ENCODE measurements around the gene ARHGAP30.
A peak's percentile ranks its signal among the peaks of the same experiment; 100 is the strongest.
"Not testable (repeated sequence)": the region's sequence is repeated elsewhere in the genome, so short reads cannot be mapped to it uniquely, and the experiment has no call there.

The ARHGAP30 gene

DNA sequence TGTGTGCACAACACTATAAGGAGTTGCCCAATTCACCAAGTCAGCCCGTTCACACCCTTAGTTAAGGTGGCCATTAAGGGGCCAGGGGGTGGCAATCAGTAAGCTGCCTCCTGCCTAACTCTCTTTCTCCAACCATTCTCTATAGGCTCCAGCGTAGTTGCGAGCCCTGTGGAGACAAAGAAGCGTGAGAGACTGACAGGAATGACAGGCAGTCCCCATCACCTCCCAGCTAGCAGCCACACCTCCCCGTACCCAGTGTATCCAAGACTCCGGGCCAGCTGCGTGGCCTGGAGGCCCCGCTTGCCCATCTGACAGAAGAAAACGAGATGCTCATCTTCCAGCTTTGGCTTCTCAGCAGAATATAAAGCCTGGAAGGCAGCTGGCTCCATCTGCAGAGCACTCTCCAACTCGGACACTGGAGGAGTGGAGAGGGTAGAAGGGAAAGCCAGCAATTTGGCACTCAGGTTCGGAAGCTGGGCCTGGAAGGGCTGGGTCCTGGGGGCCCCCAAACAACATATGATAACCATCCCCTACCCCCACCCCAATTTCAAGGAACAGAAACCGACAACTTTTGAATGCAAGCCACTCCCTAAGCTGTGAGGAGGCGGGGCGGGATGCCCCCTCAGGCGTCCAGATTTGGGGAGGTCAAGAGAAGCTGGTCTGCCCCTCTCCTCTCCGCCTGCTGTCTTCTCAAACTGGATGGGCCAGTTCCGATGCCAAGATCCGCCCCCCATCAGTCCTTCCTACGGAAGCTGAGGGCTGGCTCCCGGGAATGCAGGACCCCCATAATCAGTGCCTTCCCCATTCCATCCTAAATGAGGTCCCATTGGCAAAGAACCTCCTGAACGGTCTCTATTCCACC lies 31.8 kb downstream of the ARHGAP30 start:
- DNase-seq: no peak

DNA sequence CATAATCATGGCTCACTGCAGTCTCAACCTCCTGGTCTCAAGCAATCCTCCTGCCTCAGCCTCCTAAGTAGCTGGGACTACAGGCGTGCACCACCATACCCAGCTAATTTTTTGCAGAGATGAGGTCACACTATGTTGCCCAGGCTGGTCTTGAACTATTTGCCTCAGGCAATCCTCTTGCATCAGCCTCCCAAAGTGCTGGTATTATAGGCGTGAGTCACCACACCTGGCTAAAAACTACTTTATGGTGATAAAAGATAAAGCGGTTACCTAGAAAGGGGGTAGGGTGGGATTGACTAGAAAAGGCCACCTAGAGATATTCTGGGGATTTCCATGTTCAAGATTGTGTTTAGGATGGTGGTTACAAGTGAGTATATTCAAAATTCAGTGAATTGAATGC lies 35.9 kb downstream of the ARHGAP30 start:
- DNase-seq: no peak

DNA sequence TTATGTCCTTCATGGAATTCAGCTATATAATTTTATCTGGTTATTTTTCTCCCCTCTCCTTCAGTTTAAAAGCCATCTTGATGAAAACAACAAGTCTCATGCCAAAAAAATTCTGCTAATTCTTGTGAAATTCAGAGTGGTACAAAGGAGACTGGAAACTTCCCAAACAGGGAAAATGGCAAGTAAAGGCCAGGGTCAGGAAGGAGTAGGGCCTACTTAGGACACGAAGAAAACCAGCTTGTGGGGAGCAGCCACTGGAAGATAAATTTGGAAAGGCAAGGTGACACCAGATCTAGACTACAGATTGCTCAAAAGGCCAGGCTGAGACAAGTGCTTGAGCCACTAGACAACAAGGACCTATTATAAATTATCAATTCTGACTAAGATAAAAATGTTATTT lies 37.3 kb downstream of the ARHGAP30 start:
- no peak for DNase-seq

DNA sequence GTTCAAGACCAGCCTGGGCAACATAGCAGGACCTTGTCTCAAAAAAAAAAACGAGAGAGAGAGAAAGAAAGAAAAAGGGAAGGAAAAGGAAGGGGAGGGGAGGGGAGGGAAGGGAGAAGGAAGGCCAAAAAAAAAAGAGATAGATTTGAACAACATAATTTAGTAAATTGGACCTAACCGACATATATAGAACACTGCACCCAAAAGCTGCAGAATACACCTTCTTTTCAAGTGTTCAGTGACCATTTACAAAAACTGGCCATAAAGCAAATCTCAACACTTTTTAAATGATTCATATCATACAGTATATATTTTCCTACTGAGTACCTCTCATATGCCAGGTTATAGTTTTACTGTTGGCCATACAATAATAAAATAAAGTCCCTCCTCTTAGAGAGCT lies 37.8 kb downstream of the ARHGAP30 start:
- no peak for DNase-seq

DNA sequence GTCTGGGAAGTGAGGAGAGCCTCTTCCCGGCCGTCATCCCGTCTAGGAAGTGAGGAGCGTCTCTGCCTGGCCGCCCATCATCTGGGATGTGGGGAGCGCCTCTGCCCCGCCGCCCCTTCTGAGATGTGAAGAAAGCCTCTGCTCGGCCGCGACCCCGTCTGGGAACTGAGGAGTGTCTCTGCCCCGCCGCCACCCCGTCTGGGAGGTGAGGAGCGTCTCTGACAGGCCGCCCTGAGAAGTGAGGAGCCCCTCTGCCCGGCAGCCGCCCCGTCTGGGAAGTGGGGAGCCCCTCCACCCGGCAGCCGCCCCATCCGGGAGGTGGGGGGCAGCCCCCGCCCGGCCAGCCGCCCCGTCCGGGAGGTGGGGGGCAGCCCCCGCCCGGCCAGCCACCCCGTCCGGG lies 40.2 kb downstream of the ARHGAP30 start:
- DNase-seq: not testable (repeated sequence)

DNA sequence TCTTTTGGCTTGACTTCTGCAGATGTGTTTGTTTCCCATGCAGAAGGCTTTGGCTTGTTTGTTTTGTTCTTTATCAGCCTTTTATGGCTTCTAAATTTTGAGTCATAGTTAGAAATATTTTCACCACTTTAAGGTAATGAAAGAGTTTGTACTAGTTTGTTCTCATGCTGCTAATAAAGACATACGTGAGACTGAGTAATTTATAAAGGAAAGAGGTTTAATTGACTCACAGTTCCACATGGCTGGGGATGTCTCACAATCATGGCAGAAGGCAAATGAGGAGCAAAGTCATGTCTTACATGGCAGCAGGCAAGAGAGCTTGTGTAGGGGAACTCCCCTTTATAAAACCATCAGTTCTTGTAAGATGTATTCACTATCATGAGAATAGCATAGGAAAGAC lies 42.7 kb downstream of the ARHGAP30 start:
- not testable (repeated sequence) for DNase-seq

DNA sequence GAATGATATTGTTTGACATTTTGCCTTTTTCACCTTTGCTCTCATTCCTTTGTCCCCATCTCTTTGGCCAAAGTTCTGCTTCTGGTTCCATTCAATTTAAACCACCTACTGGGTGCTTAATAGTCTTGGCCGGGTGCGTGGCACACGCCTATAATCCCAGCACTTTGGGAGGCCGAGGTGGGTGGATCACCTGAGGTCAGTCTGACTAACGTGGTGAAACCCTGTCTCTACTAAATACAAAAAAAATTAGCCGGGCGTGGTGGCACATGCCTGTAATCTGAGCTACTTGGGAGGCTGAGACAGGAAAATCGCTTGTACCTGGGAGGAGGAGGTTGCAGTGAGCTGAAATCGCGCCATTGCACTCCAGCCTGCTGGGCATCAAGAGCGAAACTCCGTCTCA lies 47.3 kb downstream of the ARHGAP30 start:
- DNase-seq: not testable (repeated sequence)

DNA sequence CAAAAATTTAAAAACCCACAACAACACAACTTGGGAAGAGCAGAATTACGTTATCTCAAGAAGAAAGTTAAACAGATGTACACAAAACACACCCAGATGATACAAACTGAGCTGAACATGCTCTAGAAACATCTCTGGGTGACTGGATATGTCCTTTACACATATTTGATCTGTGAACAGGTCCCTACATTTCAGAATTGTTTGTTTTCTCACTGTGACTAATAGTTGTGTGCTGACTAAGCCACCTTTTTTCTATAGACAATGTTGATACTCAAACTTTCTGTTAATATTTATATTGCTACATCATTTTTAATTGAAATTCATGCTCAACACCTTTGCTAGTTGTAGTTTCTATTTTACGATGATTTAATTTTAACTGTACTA lies 47.7 kb downstream of the ARHGAP30 start:
- DNase-seq: no peak

DNA sequence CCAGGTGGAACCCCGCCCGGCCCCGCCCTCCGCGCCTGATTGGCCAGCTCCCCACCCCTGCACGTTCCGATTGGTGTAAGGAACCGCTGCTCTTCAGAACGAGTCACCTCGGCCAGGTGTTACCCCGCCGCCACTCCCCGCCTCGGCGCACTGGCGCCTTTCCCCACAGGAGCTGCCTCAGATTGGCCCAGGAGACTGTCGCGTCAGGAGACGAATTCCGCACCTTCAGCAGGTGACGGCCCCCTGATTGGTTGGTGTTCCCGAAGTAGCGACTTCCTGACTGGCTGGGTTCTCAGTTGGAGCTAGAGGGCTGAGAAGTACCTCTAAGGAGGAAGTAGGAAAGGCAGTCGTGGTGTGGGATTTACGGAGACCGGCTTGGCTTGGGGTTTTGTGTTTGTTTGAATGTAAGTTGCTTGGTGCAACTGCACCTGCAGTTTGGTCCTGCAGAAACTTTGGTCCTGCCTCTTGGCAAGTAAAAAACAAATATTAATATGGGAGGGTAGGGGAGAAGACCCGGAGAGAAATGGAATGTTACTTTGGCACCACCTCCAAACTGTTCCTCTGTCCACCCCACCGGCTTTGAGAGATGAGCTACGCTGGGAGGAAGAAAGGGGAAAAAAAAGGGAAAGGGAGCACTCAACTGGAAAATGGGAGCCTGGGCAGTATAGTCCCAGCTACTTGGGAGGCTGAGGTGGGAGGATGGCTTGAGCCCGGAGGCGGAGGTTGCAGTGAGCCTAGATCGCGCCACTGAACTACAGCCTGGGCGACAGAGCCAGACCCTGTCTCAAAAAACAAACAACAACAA lies 48.3 kb downstream of the ARHGAP30 start:
- peak; percentile 88 for DNase-seq

DNA sequence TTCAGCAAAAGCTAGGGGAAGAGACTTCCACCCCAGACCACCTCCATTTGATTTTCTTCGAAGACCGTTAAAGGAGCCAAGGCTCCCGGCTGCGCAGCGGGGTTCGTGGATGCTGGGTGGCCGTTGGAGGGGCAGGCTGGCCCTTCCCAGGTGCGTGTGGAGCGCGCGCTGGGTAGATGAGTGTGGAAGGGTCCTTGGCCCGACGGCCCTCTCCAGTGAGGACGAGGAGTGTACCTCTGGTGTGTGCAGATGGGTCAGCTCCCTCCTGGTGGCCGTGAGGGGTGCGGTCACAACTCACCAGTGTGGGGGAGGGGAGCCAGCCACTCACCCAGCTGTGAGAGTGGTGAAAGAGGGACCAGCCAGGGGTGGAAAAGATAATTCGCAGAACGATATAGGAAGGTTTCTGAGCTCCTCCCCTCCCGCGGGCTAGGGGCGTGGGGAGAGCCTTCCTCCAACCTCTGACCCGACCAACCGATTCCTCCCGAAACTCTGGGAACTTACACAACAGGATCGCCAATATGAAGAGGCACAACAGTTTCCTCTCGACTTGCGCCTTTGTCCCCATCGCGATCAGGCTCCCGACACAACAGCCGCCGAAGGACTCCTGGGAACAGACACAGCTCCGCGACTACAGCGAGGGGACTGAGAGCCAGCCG lies 49.1 kb downstream of the ARHGAP30 start, which contains the start of gene F11R:
Gene F11R, minus strand, starts transcription at position 644 of the 656 bp plus-strand sequence. Its CDS starts 79 bp downstream, at position 565.
- DNase-seq: peak; percentile 32

DNA sequence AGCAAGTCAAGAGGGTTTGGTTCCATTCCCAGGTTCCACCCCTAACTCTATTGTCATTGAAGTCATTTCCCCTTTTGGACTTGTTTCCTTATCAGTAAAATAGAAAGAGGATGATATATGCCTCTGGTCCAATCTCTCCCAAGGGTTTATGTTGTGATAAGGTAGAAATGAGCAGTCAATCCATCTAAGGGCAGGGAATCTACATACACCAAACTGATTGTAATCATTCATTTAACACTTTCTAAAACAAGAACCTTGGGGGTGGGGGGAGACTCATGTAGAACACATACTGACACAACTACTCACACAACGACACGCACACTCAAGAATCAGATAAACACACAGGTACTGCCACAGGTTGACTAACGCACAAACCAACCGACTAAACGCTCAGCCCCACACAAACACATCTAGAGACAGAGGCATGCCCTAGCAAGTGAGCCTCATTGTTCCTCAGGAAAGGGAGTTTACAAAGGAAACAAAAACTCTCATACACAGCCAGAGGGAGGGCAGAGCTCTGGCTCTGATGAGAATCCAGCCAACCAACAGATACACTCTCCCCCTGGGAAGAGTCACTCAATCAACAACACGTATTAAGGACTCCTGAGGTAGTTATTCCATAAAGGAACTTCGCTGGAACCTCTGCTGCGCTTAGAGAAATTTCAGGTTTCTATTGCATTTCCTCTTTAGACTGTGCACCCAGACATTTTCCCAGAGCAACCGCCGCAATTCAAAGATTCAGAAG lies 49.8 kb downstream of the ARHGAP30 start:
- no peak for DNase-seq

DNA sequence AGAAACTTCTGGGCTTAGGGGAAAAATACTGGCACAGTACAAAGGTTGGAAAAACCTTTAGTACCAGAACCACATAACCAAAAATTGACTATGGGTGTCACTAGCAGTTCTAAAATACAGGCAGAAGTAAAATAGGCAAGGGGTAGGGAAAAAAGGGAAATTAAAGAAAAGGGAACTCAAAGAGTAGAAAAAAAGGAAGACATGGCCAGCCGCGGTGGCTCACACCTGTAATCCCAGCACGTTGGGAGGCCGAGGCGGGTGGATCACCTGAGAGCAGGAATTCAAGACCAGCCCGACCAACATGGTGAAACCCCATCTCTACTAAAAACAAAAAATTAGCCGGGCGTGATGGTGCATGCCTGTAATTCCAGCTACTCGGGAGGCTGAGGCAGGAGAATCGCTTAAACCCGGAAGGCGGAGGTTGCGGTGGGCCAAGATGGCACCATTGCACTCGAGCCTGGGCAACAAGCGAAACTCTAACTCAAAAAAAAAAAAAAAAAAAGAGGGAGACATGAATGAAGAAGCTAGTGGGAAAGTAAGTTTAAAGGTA lies 50.5 kb downstream of the ARHGAP30 start:
- not testable (repeated sequence) for DNase-seq

DNA sequence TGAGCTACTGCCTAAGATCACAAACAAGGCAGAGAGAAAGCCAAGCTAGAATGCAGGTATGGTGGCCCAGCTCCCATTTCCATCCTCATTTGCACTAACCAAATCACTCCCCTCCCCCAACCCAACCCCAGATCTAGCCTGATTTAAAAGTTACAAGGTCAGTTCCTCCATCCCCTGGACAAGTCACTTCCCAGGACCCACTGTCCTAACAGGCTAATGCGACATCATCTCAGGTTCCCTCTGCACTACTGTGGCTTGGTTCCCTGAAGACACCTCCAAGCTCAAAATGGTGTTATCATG lies 51.1 kb downstream of the ARHGAP30 start:
- DNase-seq: no peak

DNA sequence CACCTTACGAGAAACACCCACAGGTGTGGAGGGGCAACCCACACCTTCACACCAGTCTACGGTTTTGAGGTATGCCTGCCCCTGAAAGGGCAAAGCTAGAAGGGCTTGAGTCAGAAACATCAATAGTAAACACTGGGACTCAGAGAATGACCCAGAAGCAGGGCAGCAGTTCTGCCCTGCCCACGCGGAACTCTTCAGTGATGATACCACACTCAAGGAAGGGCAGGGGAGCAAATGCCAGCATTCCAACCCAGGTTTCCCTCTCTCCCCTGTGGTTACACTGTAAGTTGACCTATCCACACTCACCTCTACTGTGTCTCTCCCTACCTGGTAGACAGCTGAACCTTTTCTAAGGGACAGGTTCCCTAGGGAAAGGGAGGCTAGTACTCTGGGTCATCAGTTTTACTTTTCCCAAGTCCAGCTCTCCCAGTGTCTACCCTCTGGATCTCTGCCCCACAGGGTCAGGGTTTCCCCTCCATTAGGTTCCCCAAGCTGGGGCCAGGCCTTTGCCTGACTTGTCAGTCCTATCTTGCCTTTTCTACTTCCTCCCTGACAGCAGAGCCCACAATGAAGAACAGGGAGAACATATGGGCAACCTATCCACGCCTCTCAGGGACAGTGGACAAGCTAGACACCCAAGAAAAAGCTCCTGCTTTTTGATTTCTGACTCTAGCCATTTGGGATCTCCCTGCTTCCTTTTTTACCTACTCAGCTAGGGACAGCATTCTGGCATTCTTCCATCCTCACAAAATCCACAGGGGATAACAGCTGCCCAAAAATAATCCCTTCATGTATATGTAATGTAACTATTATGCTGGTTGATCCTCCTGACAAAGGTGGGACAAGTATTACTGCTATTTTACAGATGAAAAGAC lies 51.7 kb downstream of the ARHGAP30 start:
- no peak for DNase-seq

DNA sequence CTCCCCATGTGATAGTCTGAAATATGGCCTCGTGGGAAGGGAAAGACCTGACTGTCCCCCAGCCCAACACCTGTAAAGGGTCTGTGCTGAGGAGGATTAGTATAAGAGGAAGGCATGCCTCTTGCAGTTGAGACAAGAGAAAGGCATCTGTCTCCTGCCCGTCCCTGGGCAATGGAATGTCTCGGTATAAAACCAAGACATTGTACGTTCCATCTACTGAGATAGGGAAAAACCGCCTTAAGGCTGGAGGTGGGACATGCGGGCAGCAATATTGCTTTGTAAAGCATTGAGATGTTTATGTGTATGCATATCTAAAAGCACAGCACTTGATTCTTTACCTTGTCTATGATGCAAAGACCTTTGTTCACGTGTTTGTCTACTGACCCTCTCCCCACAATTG lies 52.5 kb downstream of the ARHGAP30 start:
- DNase-seq: not testable (repeated sequence)

DNA sequence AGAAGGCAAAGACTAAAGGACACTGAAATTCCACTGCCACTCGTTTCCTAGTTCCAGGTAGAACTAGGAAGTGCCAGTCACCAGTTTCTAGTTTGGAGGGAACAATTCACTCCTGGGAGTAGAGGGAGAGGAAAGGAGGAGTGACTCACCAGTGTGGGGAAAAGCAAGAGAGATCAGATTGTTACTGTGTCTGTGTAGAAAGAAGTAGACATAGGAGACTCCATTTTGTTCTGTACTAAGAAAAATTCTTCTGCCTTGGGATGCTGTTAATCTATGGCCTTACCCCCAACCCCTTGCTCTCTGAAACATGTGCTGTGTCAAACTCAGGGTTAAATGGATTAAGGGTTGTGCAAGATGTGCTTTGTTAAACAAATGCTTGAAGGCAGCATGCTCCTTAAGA lies 53.0 kb downstream of the ARHGAP30 start:
- DNase-seq: not testable (repeated sequence)

DNA sequence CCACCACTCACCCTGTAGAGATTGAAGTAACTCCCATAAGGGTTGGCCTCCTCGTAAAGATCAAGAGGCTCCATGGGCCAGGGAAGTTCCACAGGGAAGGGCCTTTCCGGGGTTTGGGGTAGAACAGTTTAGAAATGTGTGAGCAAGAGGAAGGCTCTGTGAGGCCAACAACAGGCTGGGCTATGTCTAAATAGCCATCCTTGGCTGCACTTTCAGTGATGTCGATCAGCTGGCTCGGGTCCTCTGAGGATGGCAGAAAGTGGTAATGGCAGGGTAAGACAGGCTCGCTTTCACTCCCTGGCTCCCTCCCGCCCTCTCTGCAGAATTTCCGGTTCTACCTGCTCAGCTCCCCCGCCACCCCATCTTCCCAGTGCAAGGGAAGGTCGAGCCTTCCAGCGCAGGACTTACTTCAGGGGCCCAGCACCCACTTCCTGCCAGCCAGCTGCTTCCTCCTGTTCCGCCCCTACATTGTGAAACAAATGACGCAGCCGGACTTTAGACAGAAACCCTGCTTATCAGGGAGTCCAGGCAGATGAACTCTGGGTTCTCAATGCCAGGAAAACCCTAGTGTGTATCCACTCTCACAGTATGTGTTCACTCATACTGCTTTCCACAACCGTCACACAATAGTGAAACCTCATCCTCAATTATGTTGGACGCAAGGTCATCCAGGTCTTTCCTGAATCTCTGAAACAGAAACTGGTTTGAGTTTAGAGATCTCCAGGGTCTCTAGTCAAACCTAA lies 56.0 kb downstream of the ARHGAP30 start:
- DNase-seq: peak; percentile 42

DNA sequence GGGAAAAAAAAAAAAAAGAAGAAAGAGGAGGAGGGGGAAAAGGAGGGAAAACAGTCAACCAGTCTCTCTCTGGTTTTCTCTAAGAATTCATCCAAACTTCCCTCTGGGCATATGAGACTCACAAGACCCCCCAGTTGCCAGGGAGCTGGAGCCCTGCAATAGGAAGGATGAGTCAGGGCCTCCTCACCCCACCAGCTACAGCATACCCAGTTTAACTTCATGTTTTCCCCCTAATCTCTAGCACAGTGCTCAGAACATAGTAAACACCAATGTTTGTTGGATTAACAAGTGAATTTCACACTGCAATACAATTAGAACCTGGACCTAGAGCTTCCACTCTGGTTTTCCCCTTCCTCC lies 56.6 kb downstream of the ARHGAP30 start:
- DNase-seq: no peak

DNA sequence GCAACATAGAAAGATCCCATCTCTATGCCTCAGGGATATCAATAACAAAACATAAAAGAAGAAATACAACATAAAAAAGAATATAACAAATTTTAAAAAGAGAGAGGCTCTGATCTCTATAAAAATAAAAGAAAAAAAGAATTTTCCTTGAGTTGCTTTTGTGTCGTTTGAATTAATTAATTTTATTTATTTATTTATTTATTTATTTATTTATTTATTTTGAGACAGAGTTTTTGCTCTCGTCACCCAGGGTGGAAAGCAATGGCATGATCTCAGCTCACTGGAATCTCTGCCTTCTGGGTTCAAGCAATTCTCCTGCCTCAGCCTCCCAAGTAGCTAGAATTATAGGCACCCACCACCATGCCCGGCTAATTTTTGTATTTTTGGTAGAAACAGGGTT lies 57.3 kb downstream of the ARHGAP30 start:
- DNase-seq: no peak

DNA sequence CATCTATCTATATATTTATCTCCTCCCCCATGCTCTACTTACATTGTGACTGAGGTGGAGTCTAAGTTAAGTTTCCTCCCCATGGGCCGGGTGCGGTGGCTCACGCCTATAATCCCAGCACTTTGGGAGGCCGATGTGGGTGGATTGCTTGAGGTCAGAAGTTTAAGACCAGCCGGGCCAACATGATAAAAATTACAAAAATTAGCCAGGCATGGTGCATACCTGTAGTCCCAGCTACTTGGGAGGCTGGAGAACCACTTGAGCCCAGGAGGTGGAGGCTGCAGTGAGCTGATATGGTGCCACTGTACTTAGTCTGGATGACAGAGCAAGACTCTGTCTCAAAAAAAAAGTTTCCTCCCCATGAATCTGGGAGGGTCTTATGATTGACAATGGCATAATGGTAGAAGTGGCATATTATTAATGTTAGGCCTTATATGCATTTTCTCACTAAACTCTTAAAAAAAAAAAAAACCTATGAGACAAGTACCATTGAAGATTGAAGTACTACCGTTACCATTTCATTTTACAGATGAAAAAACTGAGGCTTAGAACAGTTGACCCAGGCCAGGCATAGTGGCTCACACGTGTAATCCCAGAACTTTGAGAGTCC lies 60.0 kb downstream of the ARHGAP30 start:
- DNase-seq: no peak

All from T-helper 9 cell (primary cell).